CD4-positive, alpha-beta T cell (primary cell): ENCODE data around the gene RHOBTB3. TPM values are rescaled to one million over a fixed set of nuclear protein-coding genes. Genes with fewer than 3 reads are reported as not detected.

Experiments
- ATAC-seq: fragments of 200-7000 bp; cut with Tn5 transposase; one replicate; pipeline ENCODE4 v1.10.0; 2022; ENCODE audit warnings: mild to moderate bottlenecking; ENCODE audit not compliant: poor library complexity
- CTCF ChIA-PET: fragments of 350-600 bp; sonication (Branson Sonifier 250); formaldehyde crosslinking; loops from one replicate; lab custom pipeline; 2021; ENCODE audit warnings: antibody characterized with exemption, inconsistent platforms; lab: Charles Lee
- POLR2A ChIA-PET: fragments of 350-600 bp; sonication (Branson Sonifier 250); formaldehyde crosslinking; loops from one replicate; lab custom pipeline; 2021; ENCODE audit warnings: antibody characterized with exemption, inconsistent platforms; lab: Charles Lee
- DNase-seq, 14 experiments: peaks; one replicate each; pipeline ENCODE4 v3.0.0-alpha.2; 2013 to 2020; ENCODE audit warnings: mixed read lengths in 2 of 14
- H3K27ac ChIP-seq, 2 donors: one replicate each; pipeline versions ENCODE4 v1.5.1 to v1.7.0; 2013; ENCODE audit warnings: low read length in 2 of 2, low read depth in 1 of 2, mild to moderate bottlenecking in 1 of 2
- H3K27me3 ChIP-seq, 2 experiments: 1 replicate in 1 of 2; 2 replicates in 1 of 2; pipeline versions ENCODE4 v1.6.1 to v1.7.0; 2013; ENCODE audit warnings: low read length in 2 of 2, control low read depth in 1 of 2, mild to moderate bottlenecking in 1 of 2, moderate library complexity in 1 of 2; ENCODE audit not compliant: insufficient read depth in 2 of 2, control insufficient read depth in 1 of 2
- H3K36me3 ChIP-seq: one replicate; pipeline ENCODE4 v1.6.1; 2013; ENCODE audit warnings: low read length, control low read depth; ENCODE audit not compliant: insufficient read depth
- H3K4me1 ChIP-seq: one replicate; pipeline ENCODE4 v1.6.1; 2013; ENCODE audit warnings: low read length, control low read depth; ENCODE audit not compliant: insufficient read depth
- H3K4me3 ChIP-seq: one replicate; pipeline ENCODE4 v1.5.1; 2013; ENCODE audit warnings: mild to moderate bottlenecking, low read length, moderate library complexity
- H3K9me3 ChIP-seq, 2 experiments: 1 replicate in 1 of 2; 2 replicates in 1 of 2; pipeline versions ENCODE4 v1.6.1 to v1.7.0; 2013; ENCODE audit warnings: low read length in 2 of 2, mild to moderate bottlenecking in 2 of 2, control low read depth in 1 of 2, moderate library complexity in 1 of 2; ENCODE audit not compliant: control insufficient read depth in 1 of 2, insufficient read depth in 1 of 2
- H3K27ac Mint-ChIP-seq: one replicate; pipeline ENCODE4 v1.8.0; 2020; ENCODE audit warnings: mixed read lengths
- H3K27me3 Mint-ChIP-seq: one replicate; pipeline ENCODE4 v1.8.0; 2021; ENCODE audit warnings: mixed read lengths
- H3K36me3 Mint-ChIP-seq: one replicate; pipeline ENCODE4 v1.8.0; 2021; ENCODE audit warnings: low read depth, mixed read lengths
- H3K4me1 Mint-ChIP-seq: one replicate; pipeline ENCODE4 v1.8.0; 2021; ENCODE audit warnings: low read depth, mixed read lengths
- H3K4me3 Mint-ChIP-seq: one replicate; pipeline ENCODE4 v1.8.0; 2020; ENCODE audit warnings: mild to moderate bottlenecking, mixed read lengths
- H3K9me3 Mint-ChIP-seq: one replicate; pipeline ENCODE4 v1.8.0; 2020; ENCODE audit warnings: mixed read lengths
- intact Hi-C, 2 experiments: fragments of 100-400 bp; cut with DNase I in 1 of 2; cut with micrococcal nuclease in 1 of 2; formaldehyde crosslinking; loops; one replicate each; pipeline versions ENCODE4 v1.15.1 to v1.9.0; 2023 to 2025; cut with DNase I, micrococcal nuclease
- total RNA-seq, 174 experiments: library from RNA in 2 of 174; stranded (reverse) in 2 of 174; gene quantifications; one replicate each; pipeline ENCODE4 v1.2.3 and lab custom pipeline; 2021 to 2026
- TF ChIP-seq, protein P1 (sequence below): fragments of 200-600 bp; IDR thresholded peaks from one replicate; pipeline ENCODE4 v1.8.0; 2022; ENCODE audit warnings: antibody characterized with exemption, mild to moderate bottlenecking

Gene RHOBTB3
- total RNA-seq, 2 experiments from 2014 or later, result 3.8 to 4.3 TPM

DNA sequence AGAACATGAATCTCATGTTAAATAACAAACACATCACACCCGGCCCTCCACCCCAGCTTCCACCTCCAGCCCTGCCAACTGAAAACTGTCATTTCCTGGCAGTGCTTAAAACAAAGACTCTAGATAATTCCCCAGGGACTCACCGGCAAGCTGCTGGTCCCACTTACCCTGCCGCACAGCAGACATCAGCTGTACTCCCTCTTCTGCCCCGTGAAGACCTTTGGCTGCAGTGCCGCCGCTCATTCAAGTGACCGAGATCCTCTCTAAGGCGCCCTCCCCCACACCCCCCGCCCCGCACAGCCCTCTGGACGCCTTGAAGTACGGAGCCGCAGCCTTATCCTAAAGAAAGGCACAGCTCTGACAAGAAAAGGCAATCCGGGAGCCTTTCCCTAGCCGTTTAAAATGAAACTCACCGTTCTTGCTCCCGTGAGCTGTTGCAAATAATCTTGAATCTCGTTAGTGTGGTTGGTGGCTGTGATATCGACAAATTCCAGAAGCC, 91.0 kb downstream of the RHOBTB3 start:
- TF ChIP-seq, protein P1, sequence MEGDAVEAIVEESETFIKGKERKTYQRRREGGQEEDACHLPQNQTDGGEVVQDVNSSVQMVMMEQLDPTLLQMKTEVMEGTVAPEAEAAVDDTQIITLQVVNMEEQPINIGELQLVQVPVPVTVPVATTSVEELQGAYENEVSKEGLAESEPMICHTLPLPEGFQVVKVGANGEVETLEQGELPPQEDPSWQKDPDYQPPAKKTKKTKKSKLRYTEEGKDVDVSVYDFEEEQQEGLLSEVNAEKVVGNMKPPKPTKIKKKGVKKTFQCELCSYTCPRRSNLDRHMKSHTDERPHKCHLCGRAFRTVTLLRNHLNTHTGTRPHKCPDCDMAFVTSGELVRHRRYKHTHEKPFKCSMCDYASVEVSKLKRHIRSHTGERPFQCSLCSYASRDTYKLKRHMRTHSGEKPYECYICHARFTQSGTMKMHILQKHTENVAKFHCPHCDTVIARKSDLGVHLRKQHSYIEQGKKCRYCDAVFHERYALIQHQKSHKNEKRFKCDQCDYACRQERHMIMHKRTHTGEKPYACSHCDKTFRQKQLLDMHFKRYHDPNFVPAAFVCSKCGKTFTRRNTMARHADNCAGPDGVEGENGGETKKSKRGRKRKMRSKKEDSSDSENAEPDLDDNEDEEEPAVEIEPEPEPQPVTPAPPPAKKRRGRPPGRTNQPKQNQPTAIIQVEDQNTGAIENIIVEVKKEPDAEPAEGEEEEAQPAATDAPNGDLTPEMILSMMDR, result no peak
- Histone ChIP-seq H3K27me3 (no peaks in the 10 kb centered on the region), H3K27ac (peak overlapping the region; percentile 69 to 86), H3K36me3 (peaks cover 9% of the 10 kb centered on the region), H3K4me1 (peaks cover 70% of the 10 kb centered on the region), H3K4me3 (peak overlapping the region; percentile 84), H3K9me3 (no peaks in the 10 kb centered on the region)
- CTCF ChIA-PET, result interaction anchor here (0.8 to 8.0 kb wide), 6 partner anchors 14 to 712 kb away, joined by 3 to 51 read pairs (median 6); partner anchors contain the start of gene RFESD
- H3K27me3 Mint-ChIP-seq, result no peaks in the 10 kb centered on the region
- DNase-seq (peak in 7 of 14 experiments; percentile 11 to 51 (median 46)), ATAC-seq (peak; percentile 18)
- POLR2A ChIA-PET, result interaction anchor here (0.7 to 8.8 kb wide), 10 partner anchors 9 to 986 kb away, joined by 3 to 157 read pairs (median 15); partner anchors contain the start of genes CAST and RFESD
- H3K4me3 Mint-ChIP-seq, result peak overlapping the region; percentile 98
- no peaks in the 10 kb centered on the region for H3K9me3 Mint-ChIP-seq
- peaks cover 35% of the 10 kb centered on the region for H3K36me3 Mint-ChIP-seq
- peak overlapping the region; percentile 83 for H3K27ac Mint-ChIP-seq
- peaks cover 73% of the 10 kb centered on the region for H3K4me1 Mint-ChIP-seq
- intact Hi-C loops, result loop anchor here (1.0 to 5.0 kb wide), 4 partner anchors 13 to 175 kb away; partner anchors contain the start of gene RFESD (in 1 of the 2)

- ChIA-PET POLR2A (interaction anchor here (0.7 to 8.8 kb wide), 11 partner anchors 9 to 986 kb away, joined by 3 to 157 read pairs (median 13); partner anchors contain the start of genes CAST and RFESD), CTCF (interaction anchor here (0.8 to 8.0 kb wide), 6 partner anchors 10 to 711 kb away, joined by 3 to 51 read pairs (median 6); partner anchors contain the start of gene RFESD)
- Mint-ChIP-seq H3K27me3 (no peaks in the 10 kb centered on the region), H3K4me1 (peaks cover 73% of the 10 kb centered on the region), H3K4me3 (peak within 1 kb of the TSS; percentile 98), H3K36me3 (peaks cover 35% of the 10 kb centered on the region), H3K9me3 (no peaks in the 10 kb centered on the region), H3K27ac (peak within 1 kb of the TSS; percentile 83)
- DNase-seq (peak; percentile 22 to 76 (median 50)), ATAC-seq (peak; percentile 39)
- no peaks in the 10 kb centered on the region for H3K9me3 ChIP-seq
- no peaks in the 10 kb centered on the region for H3K27me3 ChIP-seq
- intact Hi-C loops, result loop anchor here (1.0 to 5.0 kb wide), 4 partner anchors 13 to 175 kb away; partner anchors contain the start of gene RFESD (in 1 of the 2)
- TF ChIP-seq, protein P1, result no peak
- peaks cover 64% of the 10 kb centered on the region for H3K4me1 ChIP-seq
- H3K27ac ChIP-seq, result peak within 1 kb of the TSS; percentile 84 to 86
- peak within 1 kb of the TSS; percentile 84 for H3K4me3 ChIP-seq
- peaks cover 5% of the 10 kb centered on the region for H3K36me3 ChIP-seq
Observed at GRCh38 chr5:95822542-95823181, 91.5 kb downstream of the RHOBTB3 start, which contains the start of gene GLRX. TSS of gene GLRX (minus strand) at chr5:95822726. CDS start at chr5:95822662, 64 bp downstream.

- peak overlapping the region; percentile 84 for H3K4me3 ChIP-seq
- no peaks in the 10 kb centered on the region for H3K27me3 ChIP-seq
- Mint-ChIP-seq H3K27me3 (no peaks in the 10 kb centered on the region), H3K27ac (peak overlapping the region; percentile 83), H3K4me3 (peak overlapping the region; percentile 98), H3K9me3 (no peaks in the 10 kb centered on the region), H3K4me1 (peaks cover 72% of the 10 kb centered on the region), H3K36me3 (peaks cover 29% of the 10 kb centered on the region)
- TF ChIP-seq, protein P1, result no peak
- POLR2A ChIA-PET, result interaction anchor here (0.7 to 8.8 kb wide), 10 partner anchors 8 to 985 kb away, joined by 3 to 157 read pairs (median 15); partner anchors contain the start of genes CAST and RFESD
- DNase-seq, result no peak
- peaks cover 5% of the 10 kb centered on the region for H3K36me3 ChIP-seq
- H3K9me3 ChIP-seq, result no peaks in the 10 kb centered on the region
- CTCF ChIA-PET, result interaction anchor here (1.0 to 4.8 kb wide), 6 partner anchors 9 to 176 kb away, joined by 3 to 35 read pairs (median 6); partner anchors contain the start of gene RFESD
- intact Hi-C loops, result loop anchor here (2.0 to 5.0 kb wide), 3 partner anchors 14 to 176 kb away; partner anchors contain the start of gene RFESD (in 1 of the 2)
- no peak for ATAC-seq
- peak overlapping the region; percentile 84 to 86 for H3K27ac ChIP-seq
- H3K4me1 ChIP-seq, result peaks cover 62% of the 10 kb centered on the region
Observed at GRCh38 chr5:95823218-95823737, 92.1 kb downstream of the RHOBTB3 start.
